HCT116 (cell line): ENCODE results near the gene SMIM35.

ENCODE experiments used
- ATF3 ChIP-seq: IDR thresholded peaks from 2 replicates; pipeline ENCODE4 v1.6.1; 2012
- CBX3 ChIP-seq: IDR thresholded peaks from 2 replicates; pipeline ENCODE4 v1.6.1; 2012; ENCODE audit warnings: low read depth
- CEBPB ChIP-seq: IDR thresholded peaks from 2 replicates; pipeline ENCODE4 v1.6.1; 2012; ENCODE audit warnings: low read depth
- ELF1 ChIP-seq: IDR thresholded peaks from 2 replicates; pipeline ENCODE4 v1.6.1; 2012; ENCODE audit warnings: low read depth, borderline replicate concordance
- EZH2 ChIP-seq: fragments of 200-600 bp; sonication (generic); IDR thresholded peaks from 2 replicates; pipeline ENCODE4 v1.6.1; 2017; ENCODE audit warnings: antibody characterized with exemption, mixed run types
- JUND ChIP-seq: IDR thresholded peaks from 2 replicates; pipeline ENCODE4 v1.6.1; 2012
- POLR2A ChIP-seq: IDR thresholded peaks from 2 replicates; pipeline ENCODE4 v1.7.0; 2011; ENCODE audit warnings: borderline replicate concordance; ENCODE audit not compliant: insufficient read depth, insufficient read length; ENCODE audit errors: extremely low read depth
- POLR2AphosphoS5 ChIP-seq: IDR thresholded peaks from 2 replicates; pipeline ENCODE4 v1.6.1; 2011; ENCODE audit warnings: mild to moderate bottlenecking, low read depth, low read length, moderate library complexity
- SRF ChIP-seq: IDR thresholded peaks from 2 replicates; pipeline ENCODE4 v1.6.1; 2012; ENCODE audit warnings: low read depth
- YY1 ChIP-seq: IDR thresholded peaks from 2 replicates; pipeline ENCODE4 v1.6.1; 2011; ENCODE audit warnings: low read length, low read depth, moderate library complexity, mild to moderate bottlenecking; ENCODE audit not compliant: insufficient replicate concordance; ENCODE audit errors: extremely low read depth
- TF ChIP-seq, protein P1 (sequence below), 3 experiments: fragments of 200-600 bp in 1 of 3; sonication (generic) in 1 of 3; IDR thresholded peaks in 2 of 3; conservative IDR thresholded peaks in 1 of 3; 2 replicates each; pipeline ENCODE4 v1.5.1; 2012 to 2017; ENCODE audit warnings: low read depth in 2 of 3, low read length in 2 of 3, antibody characterized with exemption in 1 of 3, borderline replicate concordance in 1 of 3, control low read depth in 1 of 3, mild to moderate bottlenecking in 1 of 3, mixed read lengths in 1 of 3, mixed run types in 1 of 3, moderate library complexity in 1 of 3; ENCODE audit not compliant: insufficient read depth in 1 of 3
- TF ChIP-seq, protein P2 (sequence below): IDR thresholded peaks from 2 replicates; pipeline ENCODE4 v1.6.1; 2012; ENCODE audit warnings: low read depth
- TF ChIP-seq, protein P3 (sequence below): IDR thresholded peaks from 2 replicates; pipeline ENCODE4 v1.6.1; 2012

DNA sequence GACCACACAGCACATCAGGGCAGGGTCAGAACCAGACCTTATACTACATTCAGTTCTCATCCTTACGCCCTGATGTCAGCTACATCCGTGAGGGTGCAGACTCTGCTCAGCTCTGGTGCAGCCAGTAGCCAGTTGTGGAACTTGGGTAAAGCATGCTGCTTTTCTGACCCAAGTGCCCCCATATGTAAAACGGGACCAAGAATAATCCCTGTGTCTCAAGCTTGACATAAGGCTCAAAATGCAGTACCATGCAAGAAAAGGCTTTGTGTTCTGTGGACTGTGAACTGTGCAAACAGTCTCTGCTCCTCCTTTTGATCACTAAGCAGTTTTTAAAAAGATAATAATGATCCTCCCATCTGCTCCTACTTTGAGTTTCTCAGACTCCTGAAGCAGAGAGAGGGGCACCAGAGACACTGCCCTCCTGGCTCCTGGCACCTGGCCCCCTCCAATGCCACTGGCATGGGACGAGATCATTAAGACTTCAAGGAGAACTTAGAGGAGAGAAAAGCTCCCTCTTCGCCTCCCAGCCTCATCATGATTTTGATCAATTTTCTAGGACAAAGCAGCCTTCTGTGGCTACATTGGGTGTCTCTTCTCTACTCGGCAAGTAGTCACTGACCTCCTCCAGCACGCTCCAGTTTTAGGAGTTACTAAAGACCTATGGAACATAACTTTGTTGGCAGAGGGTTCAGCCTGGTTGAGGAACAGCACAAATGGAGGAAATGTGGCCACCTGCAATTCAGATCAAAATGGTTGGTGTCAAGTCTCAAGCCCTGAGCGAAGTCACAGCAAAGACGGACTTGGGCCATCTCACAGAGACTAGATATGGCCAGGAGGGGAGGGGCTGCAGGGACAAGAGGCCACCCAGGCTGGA, 76.7 kb downstream of the SMIM35 start:
- TF ChIP-seq CBX3 = no peak
- TF ChIP-seq, protein P1, sequence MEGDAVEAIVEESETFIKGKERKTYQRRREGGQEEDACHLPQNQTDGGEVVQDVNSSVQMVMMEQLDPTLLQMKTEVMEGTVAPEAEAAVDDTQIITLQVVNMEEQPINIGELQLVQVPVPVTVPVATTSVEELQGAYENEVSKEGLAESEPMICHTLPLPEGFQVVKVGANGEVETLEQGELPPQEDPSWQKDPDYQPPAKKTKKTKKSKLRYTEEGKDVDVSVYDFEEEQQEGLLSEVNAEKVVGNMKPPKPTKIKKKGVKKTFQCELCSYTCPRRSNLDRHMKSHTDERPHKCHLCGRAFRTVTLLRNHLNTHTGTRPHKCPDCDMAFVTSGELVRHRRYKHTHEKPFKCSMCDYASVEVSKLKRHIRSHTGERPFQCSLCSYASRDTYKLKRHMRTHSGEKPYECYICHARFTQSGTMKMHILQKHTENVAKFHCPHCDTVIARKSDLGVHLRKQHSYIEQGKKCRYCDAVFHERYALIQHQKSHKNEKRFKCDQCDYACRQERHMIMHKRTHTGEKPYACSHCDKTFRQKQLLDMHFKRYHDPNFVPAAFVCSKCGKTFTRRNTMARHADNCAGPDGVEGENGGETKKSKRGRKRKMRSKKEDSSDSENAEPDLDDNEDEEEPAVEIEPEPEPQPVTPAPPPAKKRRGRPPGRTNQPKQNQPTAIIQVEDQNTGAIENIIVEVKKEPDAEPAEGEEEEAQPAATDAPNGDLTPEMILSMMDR (IDR thresholded peaks at IDR 0.05 in 2 of 3, conservative IDR thresholded peaks at IDR 0.05 in 1 of 3; ENCODE audit: borderline replicate concordance in 1 of 3, insufficient read depth in 1 of 3, low read depth in 2 of 3, low read length in 2 of 3) = no peak
- no peak for TF ChIP-seq SRF
- no peak for TF ChIP-seq POLR2AphosphoS5
- TF ChIP-seq, protein P2, sequence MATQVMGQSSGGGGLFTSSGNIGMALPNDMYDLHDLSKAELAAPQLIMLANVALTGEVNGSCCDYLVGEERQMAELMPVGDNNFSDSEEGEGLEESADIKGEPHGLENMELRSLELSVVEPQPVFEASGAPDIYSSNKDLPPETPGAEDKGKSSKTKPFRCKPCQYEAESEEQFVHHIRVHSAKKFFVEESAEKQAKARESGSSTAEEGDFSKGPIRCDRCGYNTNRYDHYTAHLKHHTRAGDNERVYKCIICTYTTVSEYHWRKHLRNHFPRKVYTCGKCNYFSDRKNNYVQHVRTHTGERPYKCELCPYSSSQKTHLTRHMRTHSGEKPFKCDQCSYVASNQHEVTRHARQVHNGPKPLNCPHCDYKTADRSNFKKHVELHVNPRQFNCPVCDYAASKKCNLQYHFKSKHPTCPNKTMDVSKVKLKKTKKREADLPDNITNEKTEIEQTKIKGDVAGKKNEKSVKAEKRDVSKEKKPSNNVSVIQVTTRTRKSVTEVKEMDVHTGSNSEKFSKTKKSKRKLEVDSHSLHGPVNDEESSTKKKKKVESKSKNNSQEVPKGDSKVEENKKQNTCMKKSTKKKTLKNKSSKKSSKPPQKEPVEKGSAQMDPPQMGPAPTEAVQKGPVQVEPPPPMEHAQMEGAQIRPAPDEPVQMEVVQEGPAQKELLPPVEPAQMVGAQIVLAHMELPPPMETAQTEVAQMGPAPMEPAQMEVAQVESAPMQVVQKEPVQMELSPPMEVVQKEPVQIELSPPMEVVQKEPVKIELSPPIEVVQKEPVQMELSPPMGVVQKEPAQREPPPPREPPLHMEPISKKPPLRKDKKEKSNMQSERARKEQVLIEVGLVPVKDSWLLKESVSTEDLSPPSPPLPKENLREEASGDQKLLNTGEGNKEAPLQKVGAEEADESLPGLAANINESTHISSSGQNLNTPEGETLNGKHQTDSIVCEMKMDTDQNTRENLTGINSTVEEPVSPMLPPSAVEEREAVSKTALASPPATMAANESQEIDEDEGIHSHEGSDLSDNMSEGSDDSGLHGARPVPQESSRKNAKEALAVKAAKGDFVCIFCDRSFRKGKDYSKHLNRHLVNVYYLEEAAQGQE = no peak
- no peak for TF ChIP-seq EZH2
- TF ChIP-seq, protein P3, sequence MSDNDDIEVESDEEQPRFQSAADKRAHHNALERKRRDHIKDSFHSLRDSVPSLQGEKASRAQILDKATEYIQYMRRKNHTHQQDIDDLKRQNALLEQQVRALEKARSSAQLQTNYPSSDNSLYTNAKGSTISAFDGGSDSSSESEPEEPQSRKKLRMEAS = no peak
- TF ChIP-seq JUND = no peak
- no peak for TF ChIP-seq CEBPB
- TF ChIP-seq ATF3 = no peak
- no peak for TF ChIP-seq POLR2A
- TF ChIP-seq YY1 = no peak
- no peak for TF ChIP-seq ELF1
